ENCODE data around the gene AWAT2.
A peak's percentile ranks its signal among the peaks of the same experiment; 100 is the strongest.

The AWAT2 gene

DNA sequence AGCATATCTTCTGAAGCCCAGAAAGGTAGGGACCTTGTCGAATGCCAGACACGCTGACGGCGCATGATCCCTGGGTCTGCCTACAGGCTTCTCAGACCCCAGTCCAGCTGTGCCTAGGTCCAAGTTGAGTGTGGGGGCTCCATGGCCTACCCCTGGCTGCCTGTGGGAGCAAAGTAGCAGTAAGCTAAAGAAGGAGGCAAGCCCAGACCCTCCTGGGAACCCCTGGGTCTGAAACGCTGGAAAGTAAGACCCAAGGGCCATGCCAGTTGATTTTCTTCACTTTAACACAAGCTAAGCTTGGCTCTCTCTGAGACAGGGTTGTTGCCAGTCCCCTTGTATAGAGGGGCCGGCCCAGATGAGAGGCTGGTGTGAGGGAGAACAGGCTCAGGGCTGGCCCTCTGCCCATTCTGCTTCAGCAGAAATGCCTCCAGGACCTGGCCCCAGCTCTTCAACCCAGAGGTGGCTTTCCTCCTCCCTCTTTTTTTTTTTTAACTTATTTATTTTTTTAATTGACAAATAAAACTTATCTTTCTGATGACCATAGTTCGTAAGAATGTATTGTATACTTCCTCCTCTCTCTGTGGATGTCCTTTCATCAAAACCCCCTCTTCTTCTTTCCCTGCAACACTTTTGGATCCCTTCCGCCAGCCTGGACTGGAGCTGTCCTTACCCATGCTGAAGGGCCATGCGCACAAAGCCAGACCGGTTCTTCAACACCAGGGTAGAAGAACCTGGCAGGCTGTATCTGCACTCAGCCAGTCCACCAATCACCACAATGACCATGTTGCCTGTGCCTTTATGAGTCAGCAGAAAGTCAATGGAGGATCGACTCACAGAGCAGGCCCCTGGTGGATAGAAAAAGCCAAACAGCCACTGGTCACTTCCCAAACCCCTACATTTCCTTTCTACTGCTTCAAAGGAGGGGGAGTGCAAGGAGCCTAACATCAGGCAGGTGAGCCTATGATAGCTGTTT, 7.1 kb downstream of the AWAT2 start:
- DNase-seq (ENCODE audit: low read depth in 2 of 2) = no peak

- no peak for DNase-seq (ENCODE audit: low read depth in 2 of 2)
Observed at GRCh38 chrX:70041993-70042392, 7.7 kb downstream of the AWAT2 start.

GRCh38 chrX:70039758-70040157, 10.0 kb downstream of the AWAT2 start:
- DNase-seq (ENCODE audit: low read depth in 2 of 2) = no peak

DNA sequence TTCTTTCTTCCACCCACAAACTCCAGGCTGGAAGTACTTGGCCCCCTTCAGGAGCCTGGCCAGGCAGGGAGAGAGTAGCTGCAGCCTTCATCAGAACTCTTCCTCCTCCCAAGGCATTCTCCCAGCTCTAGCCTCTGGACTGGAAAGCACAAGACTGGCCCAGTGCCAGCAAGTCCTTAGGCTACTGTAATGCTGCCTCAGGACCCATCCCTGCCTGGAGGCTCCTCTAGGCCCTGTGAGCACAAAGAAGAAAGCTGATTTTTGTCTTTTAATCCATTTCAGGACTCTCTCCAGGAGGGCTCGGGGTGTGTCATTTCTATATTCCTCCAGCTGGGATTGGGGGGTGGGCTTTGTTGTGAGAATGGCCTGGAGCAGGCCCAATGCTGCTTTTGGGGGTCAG, 10.8 kb downstream of the AWAT2 start:
- DNase-seq (ENCODE audit: low read depth in 2 of 2) = no peak

- no peak for DNase-seq (ENCODE audit: low read depth in 2 of 2)
Observed at GRCh38 chrX:70038515-70038914, 11.2 kb downstream of the AWAT2 start.

- no peak for DNase-seq (ENCODE audit: low read depth in 2 of 2)
Observed at GRCh38 chrX:70034646-70035045, 15.1 kb downstream of the AWAT2 start.

- DNase-seq (ENCODE audit: low read depth in 2 of 2) = peak; percentile 4 to 7
Observed at GRCh38 chrX:70033348-70034051, 16.2 kb downstream of the AWAT2 start.

- DNase-seq (ENCODE audit: low read depth in 2 of 2) = no peak
Observed at GRCh38 chrX:70032792-70033191, 16.9 kb downstream of the AWAT2 start.

GRCh38 chrX:70030301-70030767, 19.4 kb downstream of the AWAT2 start:
- peak in 1 of 2 donors; percentile 15 for DNase-seq (ENCODE audit: low read depth in 2 of 2)

DNA sequence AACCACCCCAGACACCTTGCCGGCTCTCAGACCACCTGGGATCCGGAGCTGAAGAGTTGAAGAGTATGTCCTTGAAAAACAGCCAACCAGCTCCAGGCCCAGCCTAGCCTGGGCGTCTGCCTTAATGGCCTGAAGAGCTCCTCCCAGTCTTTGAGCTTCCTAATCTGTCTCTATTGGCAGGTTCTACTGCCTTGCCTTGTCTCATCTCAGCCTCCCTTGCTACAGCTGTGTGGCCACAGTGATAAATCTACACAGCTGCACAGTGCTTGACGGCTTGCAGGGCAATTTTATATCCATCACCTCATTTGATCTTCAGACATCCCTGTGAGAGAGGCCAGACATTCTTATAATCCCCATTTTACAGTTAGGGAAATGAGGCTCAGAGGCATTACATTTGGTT, 19.9 kb downstream of the AWAT2 start:
- no peak for DNase-seq (ENCODE audit: low read depth in 2 of 2)

DNA sequence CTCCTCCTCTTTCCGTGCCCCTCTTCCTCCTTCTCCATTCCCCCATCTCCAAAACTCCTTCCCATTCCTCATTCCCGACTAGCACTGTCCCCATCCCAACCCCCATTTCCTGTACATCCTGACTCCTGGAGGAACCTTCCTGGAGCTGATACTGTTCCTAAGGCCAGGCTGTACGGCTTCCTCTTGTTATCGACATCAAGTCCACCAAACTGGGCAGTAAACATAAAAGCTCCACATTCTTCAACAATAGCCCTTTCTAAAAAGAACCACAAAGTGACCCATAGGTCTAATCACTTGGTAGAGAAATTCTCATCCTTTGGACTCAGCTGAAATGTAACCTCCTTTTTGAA, 22.9 kb downstream of the AWAT2 start:
- DNase-seq (ENCODE audit: low read depth in 2 of 2) = no peak

GRCh38 chrX:70026112-70026850, 23.5 kb downstream of the AWAT2 start:
- no peak for DNase-seq (ENCODE audit: low read depth in 2 of 2)

GRCh38 chrX:70025464-70025863, 24.3 kb downstream of the AWAT2 start:
- DNase-seq (ENCODE audit: low read depth in 2 of 2) = no peak

DNA sequence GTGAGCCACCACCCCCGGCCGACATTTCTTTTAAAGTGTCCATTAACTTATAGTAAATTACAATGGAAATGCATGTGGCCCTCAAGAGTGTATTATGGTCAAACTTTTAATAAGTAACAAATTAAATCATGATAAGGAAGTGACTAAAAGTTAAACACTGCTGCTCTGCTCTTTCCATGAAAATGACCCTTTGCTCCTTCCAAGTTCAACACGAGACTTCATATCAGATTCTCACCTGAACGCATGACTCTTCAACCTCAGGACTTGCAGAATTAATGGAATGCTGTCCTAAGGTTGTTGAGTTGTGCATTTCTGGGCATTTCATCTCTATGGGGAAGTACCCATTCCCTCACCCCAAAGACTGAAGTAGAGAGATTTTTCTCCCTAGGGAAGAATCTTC, 27.1 kb downstream of the AWAT2 start:
- DNase-seq (ENCODE audit: low read depth in 2 of 2) = no peak

DNA sequence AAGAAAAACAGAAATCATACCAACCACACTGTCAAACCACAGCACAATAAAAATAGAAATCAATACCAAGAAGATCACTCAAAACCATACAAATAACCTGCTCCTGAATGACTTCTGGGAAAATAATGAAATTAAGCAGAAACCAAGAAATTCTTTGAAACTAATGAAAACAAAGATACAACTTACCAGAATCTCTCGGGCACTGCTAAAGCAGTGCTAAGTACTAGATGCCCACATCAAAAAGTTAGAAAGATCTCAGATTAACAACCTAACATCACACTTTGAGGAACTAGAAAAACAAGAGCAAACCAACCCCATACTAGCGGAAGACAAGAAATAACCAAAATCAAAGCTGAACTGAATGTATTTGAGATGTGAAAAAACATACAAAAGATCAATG, 33.2 kb downstream of the AWAT2 start:
- no peak for DNase-seq (ENCODE audit: low read depth in 2 of 2)

- no peak for DNase-seq (ENCODE audit: low read depth in 2 of 2)
Observed at GRCh38 chrX:70013466-70014381, 36.0 kb downstream of the AWAT2 start.

- no peak for DNase-seq (ENCODE audit: low read depth in 2 of 2)
Observed at GRCh38 chrX:70012756-70013155, 37.0 kb downstream of the AWAT2 start.

DNA sequence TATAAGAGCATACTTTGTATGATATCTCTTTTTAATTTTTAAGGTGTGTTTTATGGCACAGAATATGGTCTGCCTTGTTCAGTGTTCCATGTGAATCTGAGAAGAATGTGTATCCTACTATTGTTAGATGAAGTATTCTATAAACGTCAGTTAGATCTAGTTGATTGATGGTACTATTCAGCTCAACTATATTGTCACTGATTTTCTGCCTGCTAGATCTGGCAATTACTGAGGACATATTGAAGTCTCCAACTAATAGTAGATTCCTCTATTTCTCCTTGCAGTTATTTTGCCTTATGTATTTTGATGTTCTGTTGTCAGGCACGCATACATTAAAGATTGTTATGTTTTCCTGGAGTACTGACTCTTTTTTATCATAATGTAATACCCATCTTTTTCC, 39.8 kb downstream of the AWAT2 start:
- no peak for DNase-seq (ENCODE audit: low read depth in 2 of 2)

DNA sequence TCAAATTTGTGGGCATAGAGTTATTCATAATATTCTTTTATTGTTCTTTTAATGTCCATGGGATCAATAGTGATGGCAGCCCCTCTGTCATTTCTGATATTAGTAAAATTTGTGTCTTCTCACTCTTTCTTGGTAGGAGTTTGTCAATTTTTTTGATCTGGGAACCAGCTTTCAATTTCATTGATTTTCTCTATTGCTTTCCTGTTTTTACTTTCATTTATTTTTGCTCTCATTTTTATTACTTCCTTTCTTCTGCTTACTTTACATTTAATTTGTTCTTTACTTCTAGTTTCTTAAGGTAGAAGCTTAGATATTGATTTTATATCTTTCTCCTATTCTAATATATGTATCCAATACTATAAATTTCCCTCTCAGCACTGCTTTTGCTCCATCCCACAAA, 40.7 kb downstream of the AWAT2 start:
- no peak for DNase-seq (ENCODE audit: low read depth in 2 of 2)

GRCh38 chrX:70007946-70008345, 41.8 kb downstream of the AWAT2 start:
- DNase-seq (ENCODE audit: low read depth in 2 of 2) = no peak

DNA sequence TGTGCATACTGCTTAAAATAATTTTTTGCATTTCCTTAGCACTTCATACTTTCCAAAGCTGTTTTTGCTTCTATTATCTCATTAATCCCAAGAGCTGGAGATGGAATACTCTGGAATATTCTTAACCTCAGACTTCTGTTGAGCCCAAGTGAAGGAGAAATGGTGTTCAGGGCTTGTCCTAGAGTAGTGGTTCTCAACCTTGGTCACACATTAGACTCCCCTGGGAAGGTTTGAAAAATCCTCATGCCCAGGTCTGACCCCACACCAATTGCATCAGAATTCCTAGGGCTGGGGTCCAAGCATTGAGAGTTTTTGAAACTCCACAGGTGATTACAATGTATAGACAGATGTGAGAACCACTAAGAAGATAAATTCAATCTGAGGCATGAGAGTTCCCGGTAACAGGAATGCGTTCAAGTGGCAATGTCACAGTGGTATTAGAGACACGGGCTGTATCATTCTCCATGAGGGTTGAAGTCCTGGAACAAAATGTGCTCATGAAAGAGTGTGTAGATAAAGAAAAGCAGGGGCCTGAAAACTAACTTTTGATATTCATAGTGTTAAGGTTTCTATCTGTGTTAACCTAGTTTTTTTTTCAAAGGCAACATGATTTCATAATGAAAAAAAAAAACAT, 47.9 kb downstream of the AWAT2 start:
- DNase-seq (ENCODE audit: low read depth in 2 of 2) = no peak

Measured in stimulated activated CD8-positive, alpha-beta memory T cell treated with anti-CD3 and anti-CD28 coated beads, Interleukin-15, amount 100 ng/mL, for 48 hours (primary cell).